OCI-M1 (cell line): ENCODE results near the gene CCDC201.
A peak's percentile ranks its signal among the peaks of the same experiment; 100 is the strongest.

Experiments
- DNase-seq: peaks from one replicate; lab custom pipeline; 2025; lab: John Stamatoyannopoulos, UW

Gene CCDC201, protein sequence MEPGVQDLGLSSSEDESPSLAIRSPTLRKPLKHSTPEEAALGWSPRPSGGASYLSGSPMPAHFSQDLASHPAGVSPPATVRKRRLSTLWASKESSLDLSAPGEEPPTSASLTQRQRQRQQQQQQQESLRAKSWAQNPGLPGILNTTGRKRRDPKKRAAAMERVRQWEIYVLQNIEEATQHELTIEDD

GRCh38 chr7:45873035-45873354 is at the start of gene CCDC201:
CCDC201 (minus strand) TSS chr7:45873082; CDS start chr7:45873007, 75 bp downstream.
- DNase-seq: no peak

- no peak for DNase-seq
These were observed 49.0 kb upstream of the CCDC201 start for GRCh38 chr7:45921699-45922519.

DNA sequence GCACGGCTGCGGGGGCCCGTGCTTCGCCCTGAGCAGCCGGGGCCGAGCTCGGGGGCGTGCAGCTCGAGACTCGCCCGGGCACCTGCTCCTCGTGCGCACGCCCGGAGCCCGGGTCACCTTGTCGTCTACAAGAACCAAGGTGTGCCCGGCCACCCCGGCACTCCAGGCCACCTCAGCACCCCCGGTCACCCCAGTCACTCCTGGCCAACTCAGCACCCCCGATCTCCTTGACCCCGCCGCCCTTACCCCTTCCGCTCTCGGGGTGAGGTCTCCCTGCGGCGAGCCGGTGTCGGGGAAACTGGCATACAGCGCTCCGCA is 48.5 kb upstream of the CCDC201 start:
- no peak for DNase-seq

GRCh38 chr7:45920502-45921380 is 47.9 kb upstream of the CCDC201 start, which contains the start of gene IGFBP3:
IGFBP3 (minus strand) TSS chr7:45921272; CDS start chr7:45921140, 132 bp downstream.
- no peak for DNase-seq

DNA sequence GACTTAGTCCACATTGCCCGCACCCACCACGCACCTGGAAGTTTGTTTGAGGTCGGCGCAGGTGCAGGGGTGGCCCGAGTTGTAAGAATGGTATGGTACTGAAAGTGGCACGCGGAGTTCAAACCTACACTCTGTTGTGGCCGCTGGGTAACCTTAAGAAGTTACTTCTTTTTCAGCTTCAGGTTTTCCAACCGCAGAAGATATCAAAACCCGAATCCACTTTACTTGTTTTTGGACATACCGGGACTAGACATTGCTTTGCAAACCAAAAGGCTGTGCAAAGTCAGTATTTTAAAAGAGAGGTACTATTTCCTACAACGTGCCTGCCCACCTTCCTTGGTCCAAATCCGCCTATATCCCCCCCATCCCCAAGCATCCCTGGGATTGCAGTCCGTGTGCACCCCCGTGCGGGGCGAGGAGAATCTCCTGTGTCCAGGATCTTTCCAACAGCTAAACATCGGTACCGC is 47.1 kb upstream of the CCDC201 start:
- DNase-seq: no peak

- no peak for DNase-seq
These were observed 46.4 kb upstream of the CCDC201 start for GRCh38 chr7:45919231-45919784.

- DNase-seq: no peak
These were observed 45.7 kb upstream of the CCDC201 start for GRCh38 chr7:45918556-45918955.

DNA sequence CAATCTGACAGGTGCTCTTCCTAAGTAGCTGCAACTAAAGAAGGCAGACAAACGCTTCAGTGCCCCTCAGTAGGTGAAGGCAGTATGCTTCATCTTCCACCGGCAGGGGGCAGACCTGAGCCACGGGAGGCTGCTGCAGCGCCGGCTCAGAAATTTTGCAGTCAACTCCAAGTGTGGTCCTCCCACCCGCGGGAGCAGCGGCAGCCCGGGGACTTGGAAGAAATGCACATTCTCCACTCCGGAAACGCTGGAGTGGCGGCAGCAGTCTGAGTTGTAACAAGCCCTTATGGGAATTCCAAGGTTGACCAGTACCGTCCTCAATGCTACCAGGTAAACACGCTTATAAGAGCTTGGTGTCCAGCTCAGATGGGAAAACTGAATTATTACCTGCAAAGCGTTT is 44.8 kb upstream of the CCDC201 start:
- peak; percentile 68 for DNase-seq

DNA sequence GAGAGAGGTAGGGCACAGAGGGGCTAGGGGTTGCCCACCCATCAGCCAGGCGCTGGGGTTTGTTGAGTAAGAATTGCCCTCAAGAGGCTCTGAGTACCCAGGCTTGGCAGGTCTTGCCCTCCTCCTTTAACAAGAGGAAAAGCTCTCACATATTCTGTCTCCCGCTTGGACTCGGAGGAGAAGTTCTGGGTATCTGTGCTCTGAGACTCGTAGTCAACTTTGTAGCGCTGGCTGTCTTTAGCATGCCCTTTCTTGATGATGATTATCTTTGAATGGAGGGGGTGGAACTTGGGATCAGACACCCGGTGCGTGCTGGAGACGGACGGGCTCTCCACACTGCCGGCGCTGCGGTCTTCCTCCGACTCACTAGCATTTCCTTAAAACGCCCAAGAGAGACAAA is 44.2 kb upstream of the CCDC201 start:
- no peak for DNase-seq

GRCh38 chr7:45915606-45916005 is 42.7 kb upstream of the CCDC201 start:
- no peak for DNase-seq

GRCh38 chr7:45914911-45915310 is 42.0 kb upstream of the CCDC201 start:
- no peak for DNase-seq

DNA sequence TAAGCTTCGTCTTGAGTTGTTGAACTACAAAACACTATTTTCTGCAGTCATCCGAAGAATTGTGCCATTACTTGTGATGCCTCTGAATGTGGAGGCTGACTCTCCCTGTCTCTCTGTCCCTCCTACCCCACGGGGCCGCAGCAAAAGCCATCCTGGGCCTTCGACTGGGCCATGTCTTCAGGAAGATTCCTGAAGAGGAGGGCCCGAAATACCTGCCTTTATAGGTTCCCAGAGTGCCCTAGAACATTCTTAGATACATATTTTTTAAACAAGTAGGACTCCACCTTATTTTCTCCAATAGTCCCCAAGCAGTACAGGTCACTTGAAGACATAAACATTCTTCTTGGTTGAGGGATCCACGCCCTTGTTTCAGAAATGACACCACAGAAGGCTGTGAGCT is 40.1 kb upstream of the CCDC201 start:
- no peak for DNase-seq

DNA sequence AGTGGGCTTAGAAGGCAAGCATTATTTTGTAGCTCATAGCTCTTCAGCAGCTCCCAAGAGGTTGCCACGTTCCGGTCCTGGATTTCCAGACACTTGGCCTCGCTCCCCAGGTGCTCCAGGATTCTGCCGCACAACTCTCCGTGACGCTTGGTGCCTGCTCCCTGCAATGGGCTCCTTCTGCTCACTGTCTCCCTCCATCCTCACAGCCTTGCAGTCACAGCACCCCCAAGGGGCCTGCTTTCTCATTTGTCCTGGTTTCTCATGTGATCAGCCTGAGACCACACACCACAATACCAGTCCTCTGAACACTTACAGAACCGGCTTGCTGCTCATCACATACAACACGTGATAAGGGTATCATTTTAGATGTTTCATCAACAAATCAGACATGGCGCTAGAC is 38.4 kb upstream of the CCDC201 start:
- no peak for DNase-seq

DNA sequence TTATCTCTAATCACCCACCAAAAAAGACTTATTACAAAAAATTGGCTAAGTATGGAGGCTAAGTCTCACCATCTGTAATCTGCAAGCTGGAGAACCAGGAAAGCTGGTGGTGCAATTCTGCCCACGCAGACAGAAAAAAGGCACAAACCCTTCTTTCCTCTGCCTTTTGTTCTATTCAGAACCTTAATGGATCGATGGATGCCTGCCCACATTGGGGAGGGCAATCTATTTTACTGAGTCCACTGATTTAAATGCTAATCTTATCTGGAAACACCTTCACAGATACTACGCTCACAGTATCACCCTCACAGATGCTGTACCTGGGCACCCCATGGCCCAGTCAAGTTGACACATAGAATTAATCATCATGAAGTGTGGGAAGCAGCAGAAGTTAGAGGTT is 38.0 kb upstream of the CCDC201 start:
- no peak for DNase-seq

DNA sequence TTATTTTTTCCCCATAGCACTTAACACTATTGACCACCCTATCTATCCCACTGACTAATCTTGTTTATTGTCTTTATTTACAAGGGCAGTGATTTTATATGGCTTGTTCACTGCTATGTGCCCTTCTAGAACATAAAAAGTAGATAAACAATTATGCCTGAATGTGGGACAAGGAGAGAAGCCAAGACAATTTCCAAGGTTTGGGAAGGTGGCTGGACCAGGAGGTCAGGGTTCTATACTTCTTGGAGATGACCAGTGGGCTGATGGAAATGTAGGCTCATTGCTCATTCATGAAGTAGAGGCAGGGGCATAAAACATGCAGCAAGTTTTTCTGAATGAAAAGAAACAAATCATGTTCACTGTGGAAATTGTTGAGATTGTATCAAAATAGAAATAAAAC is 36.7 kb upstream of the CCDC201 start:
- no peak for DNase-seq

DNA sequence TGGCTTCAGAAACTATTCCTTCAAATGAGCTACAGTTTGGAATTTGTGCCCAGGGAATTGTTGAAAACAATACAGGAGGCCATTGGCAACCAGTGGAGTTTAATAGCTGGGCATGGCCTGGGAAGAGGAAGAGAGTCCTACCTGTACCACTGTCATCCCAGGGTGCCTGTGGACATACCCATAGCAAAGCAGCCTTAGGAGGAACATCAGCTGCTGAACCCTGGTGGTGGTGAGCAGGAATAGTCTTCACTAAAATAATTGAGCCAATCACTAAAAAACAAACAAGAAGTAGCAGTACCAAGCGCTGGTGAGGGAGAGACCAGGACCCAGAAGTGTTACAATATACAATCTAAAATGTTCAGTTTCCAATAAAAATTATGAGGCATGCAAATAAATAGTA is 29.9 kb upstream of the CCDC201 start:
- DNase-seq: no peak

- no peak for DNase-seq
These were observed 28.7 kb upstream of the CCDC201 start for GRCh38 chr7:45901566-45901965.

DNA sequence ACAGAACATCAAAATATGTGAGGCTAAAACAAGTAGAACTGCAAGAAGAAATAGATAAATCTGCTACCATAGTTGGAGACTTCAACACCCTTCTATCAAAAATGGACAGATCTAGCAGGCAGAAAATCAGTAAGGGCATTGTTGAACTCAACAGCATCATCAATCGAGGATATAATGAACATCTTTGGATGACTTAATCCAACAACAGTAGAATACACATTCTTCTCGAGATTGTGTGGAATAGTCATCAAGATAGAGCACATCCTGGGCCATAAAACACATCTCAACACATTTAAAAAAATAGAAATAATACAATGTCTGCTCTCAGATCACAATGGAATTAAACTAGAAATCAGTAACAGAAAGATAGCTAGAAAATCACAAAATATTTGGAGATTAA is 25.3 kb upstream of the CCDC201 start:
- DNase-seq: no peak

DNA sequence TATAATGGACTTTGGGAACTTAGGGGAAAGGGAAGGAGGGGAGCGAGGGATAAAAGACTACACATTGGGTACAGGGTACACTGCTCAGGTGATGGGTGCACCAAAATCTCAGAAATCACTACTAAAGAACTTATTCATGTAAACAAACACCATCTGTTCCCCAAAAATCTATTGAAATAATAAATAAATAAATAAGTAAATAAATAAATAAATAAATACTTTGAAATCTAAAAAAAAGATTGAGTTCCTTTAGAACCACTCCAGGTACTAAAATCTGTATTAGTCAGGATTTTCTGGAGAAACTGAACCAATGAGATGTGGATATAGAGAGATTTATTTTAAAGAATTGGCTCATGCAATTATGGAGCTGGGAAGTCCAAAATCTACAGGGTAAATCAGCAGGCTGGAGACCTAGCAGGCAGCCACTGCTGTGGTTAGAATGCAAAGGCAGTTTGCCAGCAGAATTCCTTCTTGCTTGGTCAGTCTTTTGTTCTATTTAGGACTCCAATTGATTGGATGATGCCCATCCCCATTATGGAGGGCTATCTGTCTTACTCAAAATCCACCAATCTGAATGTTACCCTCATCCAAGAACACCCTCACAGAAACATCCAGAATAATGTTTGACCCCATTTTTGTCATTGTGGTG is 24.3 kb upstream of the CCDC201 start:
- DNase-seq: no peak

- no peak for DNase-seq
These were observed 21.8 kb upstream of the CCDC201 start for GRCh38 chr7:45894665-45895062.

GRCh38 chr7:45893996-45894664 is 21.2 kb upstream of the CCDC201 start:
- DNase-seq: no peak
